H7 (cell line): ENCODE data around the gene DHX38. TPM values are rescaled to one million over a fixed set of nuclear protein-coding genes. Genes with fewer than 3 reads are reported as not detected.

Experiments used
- DNase-seq: peaks from one replicate; pipeline ENCODE4 v3.0.0; 2012
- H3K27me3 ChIP-seq: 2 replicates; pipeline ENCODE4 v1.6.0; 2011; ENCODE audit warnings: mild to moderate bottlenecking, low read length; ENCODE audit not compliant: control insufficient read depth, insufficient read depth
- H3K36me3 ChIP-seq: replicated peaks from 2 replicates; pipeline ENCODE4 v1.5.1; 2011; ENCODE audit warnings: low read length; ENCODE audit not compliant: control insufficient read depth, insufficient read depth
- H3K4me3 ChIP-seq: 2 replicates; pipeline ENCODE4 v1.5.1; 2011; ENCODE audit warnings: low read depth, mild to moderate bottlenecking, control low read depth, low read length, moderate library complexity; ENCODE audit not compliant: insufficient read depth
- total RNA-seq: library from RNA; depleted of rRNA; stranded (reverse); fragments of >200 nt; shearing (Covaris generic); gene quantifications from 2 replicates; pipeline ENCODE4 v1.2.3, GENCODE V29; 2014

The DHX38 gene
- total RNA-seq, 1 experiment from 2014 or later, result 55.7 TPM

- H3K36me3 ChIP-seq, result peaks cover 63% of the 10 kb centered on the region
- no peak overlapping the region for H3K4me3 ChIP-seq
- no peak for DNase-seq
- H3K27me3 ChIP-seq, result no peaks in the 10 kb centered on the region
Measured at GRCh38 chr16:72104905-72105304, 11.3 kb downstream of the DHX38 start.

GRCh38 chr16:72105978-72106377 is 12.3 kb downstream of the DHX38 start:
- Histone ChIP-seq H3K36me3 (peaks cover 59% of the 10 kb centered on the region), H3K27me3 (no peaks in the 10 kb centered on the region), H3K4me3 (no peak overlapping the region)
- peak; percentile 42 for DNase-seq

DNA sequence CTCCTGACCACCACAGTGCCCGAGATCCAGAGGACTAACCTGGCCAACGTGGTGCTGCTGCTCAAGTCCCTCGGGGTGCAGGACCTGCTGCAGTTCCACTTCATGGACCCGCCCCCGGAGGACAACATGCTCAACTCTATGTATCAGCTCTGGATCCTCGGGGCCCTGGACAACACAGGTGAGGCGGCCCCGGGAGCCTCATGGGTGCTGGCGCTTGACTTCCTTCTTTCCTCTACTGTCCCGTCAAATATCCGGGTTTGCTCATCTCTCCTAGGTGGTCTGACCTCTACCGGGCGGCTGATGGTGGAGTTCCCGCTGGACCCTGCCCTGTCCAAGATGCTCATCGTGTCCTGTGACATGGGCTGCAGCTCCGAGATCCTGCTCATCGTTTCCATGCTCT is 13.7 kb downstream of the DHX38 start:
- H3K36me3 ChIP-seq, result peaks cover 58% of the 10 kb centered on the region

DNA sequence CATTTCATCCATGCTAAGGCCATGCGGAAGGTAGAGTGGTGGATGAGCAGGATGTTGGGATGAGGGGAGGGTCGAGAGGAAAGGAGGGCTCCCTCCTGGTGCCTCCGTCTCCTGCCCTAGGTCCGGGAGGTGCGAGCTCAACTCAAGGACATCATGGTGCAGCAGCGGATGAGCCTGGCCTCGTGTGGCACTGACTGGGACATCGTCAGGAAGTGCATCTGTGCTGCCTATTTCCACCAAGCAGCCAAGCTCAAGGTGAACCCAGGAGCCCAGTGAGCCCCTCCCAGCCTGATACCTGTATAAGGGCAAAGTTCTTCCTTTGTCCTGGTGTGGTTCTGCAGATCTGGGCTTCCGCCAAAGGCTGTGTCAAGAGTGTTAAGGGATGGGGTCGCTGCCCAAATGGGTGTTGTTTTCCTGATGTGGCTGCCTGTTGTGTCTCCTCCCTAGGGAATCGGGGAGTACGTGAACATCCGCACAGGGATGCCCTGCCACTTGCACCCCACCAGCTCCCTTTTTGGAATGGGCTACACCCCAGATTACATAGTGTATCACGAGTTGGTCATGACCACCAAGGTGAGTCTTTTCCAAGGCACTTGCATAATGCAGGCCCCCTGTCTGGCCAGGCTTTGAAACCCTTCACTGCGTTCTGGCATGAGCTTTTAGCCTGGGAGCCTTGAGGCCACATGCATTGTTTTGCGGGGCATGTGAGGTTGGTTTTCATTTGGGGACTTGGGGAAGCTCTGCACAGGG is 14.9 kb downstream of the DHX38 start:
- no peaks in the 10 kb centered on the region for H3K27me3 ChIP-seq
- H3K4me3 ChIP-seq, result no peak overlapping the region
- no peak for DNase-seq
- peaks cover 53% of the 10 kb centered on the region for H3K36me3 ChIP-seq

More for the DNA sequence above, 13.7 kb downstream of the DHX38 start:
- Histone ChIP-seq H3K4me3 (no peak overlapping the region), H3K27me3 (no peaks in the 10 kb centered on the region)
- DNase-seq, result no peak

GRCh38 chr16:72109300-72109699 is 15.7 kb downstream of the DHX38 start:
- DNase-seq, result no peak
- Histone ChIP-seq H3K4me3 (no peak overlapping the region), H3K27me3 (no peaks in the 10 kb centered on the region), H3K36me3 (peaks cover 45% of the 10 kb centered on the region)

- DNase-seq, result no peak
- H3K27me3 ChIP-seq, result no peaks in the 10 kb centered on the region
- peaks cover 39% of the 10 kb centered on the region for H3K36me3 ChIP-seq
- no peak overlapping the region for H3K4me3 ChIP-seq
Measured at GRCh38 chr16:72109966-72110530, 16.4 kb downstream of the DHX38 start.

- Histone ChIP-seq H3K4me3 (no peak overlapping the region), H3K36me3 (peaks cover 31% of the 10 kb centered on the region), H3K27me3 (no peaks in the 10 kb centered on the region)
- DNase-seq, result no peak
Measured at GRCh38 chr16:72110662-72111615, 17.3 kb downstream of the DHX38 start.

DNA sequence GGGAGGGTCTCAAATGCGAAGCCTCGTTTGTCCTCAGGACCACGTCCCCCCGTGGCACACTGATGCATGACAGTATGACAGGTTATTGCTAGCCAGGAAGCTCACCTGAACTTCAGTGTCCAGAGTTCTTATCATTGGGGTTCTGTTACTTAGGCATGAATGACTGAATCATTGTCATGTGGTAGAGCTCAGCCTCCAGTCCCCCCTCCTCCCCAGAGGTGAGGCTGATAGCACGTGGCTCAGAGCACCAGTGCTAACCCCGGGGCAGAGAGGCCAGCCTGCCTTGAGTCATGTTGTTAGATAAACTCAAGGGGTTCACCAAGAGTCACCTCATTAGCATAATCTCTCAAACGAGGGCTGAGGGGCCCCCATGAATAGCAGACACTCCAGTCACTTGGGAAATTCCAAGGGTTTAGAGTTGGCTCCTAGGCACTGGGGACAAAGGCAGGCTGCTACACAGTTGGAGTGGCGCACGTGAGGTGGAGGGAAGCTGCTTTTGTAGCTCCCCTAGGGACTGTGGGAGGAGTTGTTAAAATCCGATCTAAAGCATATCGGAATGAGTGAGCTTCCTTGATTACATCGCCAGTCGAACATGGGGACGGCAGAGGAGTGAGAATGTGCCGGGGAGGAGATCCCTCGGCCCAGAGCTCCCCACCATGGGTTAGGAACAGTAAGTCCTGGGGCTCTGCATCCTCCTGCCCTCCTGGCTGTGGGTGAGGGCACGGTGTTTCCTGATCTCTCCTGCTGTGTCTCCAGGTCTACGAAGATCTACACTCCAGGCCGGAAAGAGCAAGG is 18.2 kb downstream of the DHX38 start:
- peaks cover 26% of the 10 kb centered on the region for H3K36me3 ChIP-seq
- no peak overlapping the region for H3K4me3 ChIP-seq
- DNase-seq, result peak; percentile 33
- H3K27me3 ChIP-seq, result no peaks in the 10 kb centered on the region

- peaks cover 23% of the 10 kb centered on the region for H3K36me3 ChIP-seq
- DNase-seq, result peak; percentile 32
- no peaks in the 10 kb centered on the region for H3K27me3 ChIP-seq
Measured at GRCh38 chr16:72112452-72112792, 18.8 kb downstream of the DHX38 start.

DNA sequence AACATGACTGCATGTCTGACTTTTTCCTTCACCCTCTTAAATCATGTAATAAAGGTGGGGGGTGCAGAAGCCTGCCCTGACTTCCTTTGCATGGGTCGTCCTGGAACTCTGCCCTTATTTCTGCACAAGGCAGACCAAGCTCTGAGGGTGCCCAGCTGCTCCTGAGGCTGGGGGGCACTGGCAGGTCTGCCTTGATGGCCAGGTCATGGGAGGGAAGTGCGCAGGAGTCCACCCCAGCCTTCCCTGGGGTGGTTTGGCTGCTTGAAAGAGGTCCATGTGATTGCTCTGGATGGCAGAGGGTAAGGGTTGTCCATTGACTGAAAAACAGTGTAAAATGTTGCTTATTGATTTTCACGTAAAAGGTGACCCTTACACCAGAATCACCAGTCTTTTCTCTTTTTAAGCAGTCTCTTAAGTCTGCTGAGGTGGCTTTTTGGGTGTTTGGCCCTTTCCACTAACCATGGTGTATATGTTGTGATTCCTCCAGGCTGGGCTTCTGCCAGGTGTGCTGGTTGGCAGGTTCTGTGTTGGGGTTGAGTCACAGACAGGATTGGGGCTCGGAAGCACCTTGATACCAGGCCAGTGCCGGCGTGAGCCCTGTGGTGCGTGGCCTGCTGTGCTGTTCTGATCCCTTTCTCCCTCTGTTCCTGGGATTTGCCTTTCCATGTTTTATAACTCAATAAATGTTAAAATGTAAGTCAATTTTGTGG is 19.4 kb downstream of the DHX38 start:
- DNase-seq, result no peak
- peaks cover 23% of the 10 kb centered on the region for H3K36me3 ChIP-seq
- H3K27me3 ChIP-seq, result no peaks in the 10 kb centered on the region
- no peak overlapping the region for H3K4me3 ChIP-seq

More at GRCh38 chr16:72112452-72112792, 18.8 kb downstream of the DHX38 start:
- H3K4me3 ChIP-seq, result no peak overlapping the region

DNA sequence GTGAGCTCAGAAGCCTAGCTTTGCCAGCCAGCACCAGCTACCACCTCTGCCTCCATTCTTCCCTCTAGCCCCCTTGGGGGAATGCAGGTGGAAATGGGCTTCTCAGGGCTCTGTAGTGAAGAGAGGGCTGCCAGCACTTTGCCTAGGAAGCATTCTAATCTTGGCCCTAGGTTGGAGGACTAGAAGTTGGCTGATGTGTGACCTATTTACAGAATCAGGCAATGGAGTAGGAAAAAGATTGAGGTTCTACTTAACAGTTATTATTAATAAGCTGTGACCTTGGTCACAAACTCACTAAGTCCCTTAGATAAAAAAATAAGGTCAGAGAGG is 19.9 kb downstream of the DHX38 start:
- no peaks in the 10 kb centered on the region for H3K27me3 ChIP-seq
- peaks cover 19% of the 10 kb centered on the region for H3K36me3 ChIP-seq
- H3K4me3 ChIP-seq, result no peak overlapping the region
- no peak for DNase-seq

GRCh38 chr16:72120026-72120425 is 26.4 kb downstream of the DHX38 start:
- DNase-seq, result no peak
- Histone ChIP-seq H3K27me3 (no peaks in the 10 kb centered on the region), H3K4me3 (no peak overlapping the region), H3K36me3 (no peaks in the 10 kb centered on the region)

GRCh38 chr16:72122308-72122707 is 28.7 kb downstream of the DHX38 start:
- Histone ChIP-seq H3K36me3 (no peaks in the 10 kb centered on the region), H3K4me3 (no peak overlapping the region), H3K27me3 (no peaks in the 10 kb centered on the region)
- no peak for DNase-seq

- DNase-seq, result no peak
- Histone ChIP-seq H3K27me3 (no peaks in the 10 kb centered on the region), H3K4me3 (no peak overlapping the region), H3K36me3 (no peaks in the 10 kb centered on the region)
Measured at GRCh38 chr16:72122916-72123315, 29.3 kb downstream of the DHX38 start.
